Neural progenitor cell (in vitro differentiated cells): Measurements from ENCODE around the gene OS9. TPM values are rescaled to one million over a fixed set of nuclear protein-coding genes. Genes with fewer than 3 reads are reported as not detected.
"Not testable (repeated sequence)": the region's sequence is repeated elsewhere in the genome, so short reads cannot be mapped to it uniquely, and the experiment has no call there.

Source experiments
- DNase-seq: peaks from one replicate; pipeline ENCODE4 v3.0.0-alpha.2; 2016; ENCODE audit warnings: low spot score
- H2AFZ ChIP-seq: fragments of 200-600 bp; sonication (generic); replicated peaks from 2 replicates; pipeline ENCODE4 v1.6.1; 2016; ENCODE audit warnings: antibody characterized with exemption
- H3F3A ChIP-seq: fragments of 200-600 bp; sonication (generic); 2 replicates; pipeline ENCODE4 v1.6.1; 2016; ENCODE audit warnings: antibody characterized with exemption, low read depth
- H3K27ac ChIP-seq: fragments of 200-600 bp; sonication (generic); 2 replicates; pipeline ENCODE4 v1.5.1; 2016; ENCODE audit warnings: mild to moderate bottlenecking
- H3K27me3 ChIP-seq: fragments of 200-600 bp; sonication (generic); 2 replicates; pipeline ENCODE4 v1.6.1; 2016; ENCODE audit warnings: mild to moderate bottlenecking, moderate library complexity
- H3K36me3 ChIP-seq: fragments of 200-600 bp; sonication (generic); 2 replicates; pipeline ENCODE4 v1.5.1; 2016
- H3K4me1 ChIP-seq: fragments of 200-600 bp; sonication (generic); 2 replicates; pipeline ENCODE4 v1.6.1; 2016; ENCODE audit warnings: mixed run types
- H3K4me2 ChIP-seq: fragments of 200-600 bp; sonication (generic); 2 replicates; pipeline ENCODE4 v1.6.1; 2016
- H3K4me3 ChIP-seq: fragments of 200-600 bp; sonication (generic); 2 replicates; pipeline ENCODE4 v1.5.1; 2016
- H3K79me2 ChIP-seq: fragments of 200-600 bp; sonication (generic); 2 replicates; pipeline ENCODE4 v1.6.1; 2016; ENCODE audit warnings: low read depth
- H3K9ac ChIP-seq: fragments of 200-600 bp; sonication (generic); 2 replicates; pipeline ENCODE4 v1.6.1; 2016
- H3K9me3 ChIP-seq: fragments of 200-600 bp; sonication (generic); 2 replicates; pipeline ENCODE4 v1.5.1; 2016; ENCODE audit warnings: low read depth
- H4K20me1 ChIP-seq: fragments of 200-600 bp; sonication (generic); 2 replicates; pipeline ENCODE4 v1.6.1; 2016; ENCODE audit warnings: low read depth
- H3K27ac Mint-ChIP-seq: 3 replicates; pipeline ENCODE4 v1.8.0; 2021; ENCODE audit warnings: mixed read lengths
- H3K27me3 Mint-ChIP-seq: 2 replicates; pipeline ENCODE4 v1.8.0; 2022; ENCODE audit warnings: low read depth, mild to moderate bottlenecking, inconsistent platforms, moderate library complexity, mixed read lengths; ENCODE audit not compliant: insufficient read depth
- H3K36me3 Mint-ChIP-seq: 3 replicates; pipeline ENCODE4 v1.8.0; 2021; ENCODE audit warnings: mixed read lengths
- H3K4me1 Mint-ChIP-seq: 3 replicates; pipeline ENCODE4 v1.8.0; 2021; ENCODE audit warnings: mixed read lengths
- H3K4me3 Mint-ChIP-seq: 3 replicates; pipeline ENCODE4 v1.8.0; 2021; ENCODE audit warnings: mild to moderate bottlenecking, moderate library complexity, mixed read lengths
- H3K9me3 Mint-ChIP-seq: 3 replicates; pipeline ENCODE4 v1.8.0; 2020; ENCODE audit warnings: mixed read lengths
- EZH2 ChIP-seq: fragments of 200-600 bp; sonication (generic); IDR thresholded peaks from 2 replicates; pipeline ENCODE4 v1.6.1; 2017; ENCODE audit warnings: antibody characterized with exemption, mild to moderate bottlenecking, moderate library complexity
- EZH2phosphoT487 ChIP-seq: fragments of 200-600 bp; sonication (generic); IDR thresholded peaks from 2 replicates; pipeline ENCODE4 v1.6.1; 2017; ENCODE audit warnings: antibody characterized with exemption
- total RNA-seq: library from RNA; depleted of rRNA; stranded (reverse); fragments of >200 nt; gene quantifications from 2 replicates; pipeline ENCODE4 v1.2.3, GENCODE V29; 2015; ENCODE audit warnings: low replicate concordance
- TF ChIP-seq, protein P1 (sequence below): fragments of 200-600 bp; sonication (generic); IDR thresholded peaks from 2 replicates; pipeline ENCODE4 v1.5.1; 2017; ENCODE audit warnings: antibody characterized with exemption, mild to moderate bottlenecking

Gene OS9
- total RNA-seq, 1 donor from 2014 or later = 113 TPM

DNA sequence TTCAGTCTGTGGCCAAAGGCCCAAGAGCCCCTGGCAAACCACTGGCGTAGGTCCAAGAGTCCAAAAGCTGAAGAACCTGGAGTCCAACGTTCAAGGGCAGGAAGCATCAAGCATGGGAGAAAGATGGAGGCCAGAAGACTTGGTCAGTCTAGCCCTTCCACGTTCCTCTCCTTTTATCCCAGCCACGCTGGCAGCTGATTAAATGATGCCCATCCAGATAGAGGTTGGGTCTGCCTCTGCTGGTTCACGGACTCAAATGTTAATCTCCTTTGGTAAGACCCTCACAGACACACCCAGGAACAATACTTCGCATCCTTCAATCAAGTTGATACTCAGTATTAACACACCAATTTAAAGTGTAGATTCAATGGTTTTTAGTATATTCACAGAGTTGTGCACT, 21.1 kb upstream of the OS9 start:
- Mint-ChIP-seq H3K27ac (no peak overlapping the region), H3K9me3 (no peaks in the 10 kb centered on the region), H3K4me3 (no peak overlapping the region), H3K4me1 (no peaks in the 10 kb centered on the region), H3K27me3 (peaks cover 5% of the 10 kb centered on the region), H3K36me3 (no peaks in the 10 kb centered on the region)
- no peaks in the 10 kb centered on the region for H3K9me3 ChIP-seq
- H2AFZ ChIP-seq = no peak overlapping the region
- H3K36me3 ChIP-seq = no peaks in the 10 kb centered on the region
- no peak overlapping the region for H3K9ac ChIP-seq
- H3K4me2 ChIP-seq = no peak overlapping the region
- no peaks in the 10 kb centered on the region for H3K27me3 ChIP-seq
- H3F3A ChIP-seq = no peaks in the 10 kb centered on the region
- no peak for DNase-seq
- no peaks in the 10 kb centered on the region for H4K20me1 ChIP-seq
- TF ChIP-seq, protein P1, sequence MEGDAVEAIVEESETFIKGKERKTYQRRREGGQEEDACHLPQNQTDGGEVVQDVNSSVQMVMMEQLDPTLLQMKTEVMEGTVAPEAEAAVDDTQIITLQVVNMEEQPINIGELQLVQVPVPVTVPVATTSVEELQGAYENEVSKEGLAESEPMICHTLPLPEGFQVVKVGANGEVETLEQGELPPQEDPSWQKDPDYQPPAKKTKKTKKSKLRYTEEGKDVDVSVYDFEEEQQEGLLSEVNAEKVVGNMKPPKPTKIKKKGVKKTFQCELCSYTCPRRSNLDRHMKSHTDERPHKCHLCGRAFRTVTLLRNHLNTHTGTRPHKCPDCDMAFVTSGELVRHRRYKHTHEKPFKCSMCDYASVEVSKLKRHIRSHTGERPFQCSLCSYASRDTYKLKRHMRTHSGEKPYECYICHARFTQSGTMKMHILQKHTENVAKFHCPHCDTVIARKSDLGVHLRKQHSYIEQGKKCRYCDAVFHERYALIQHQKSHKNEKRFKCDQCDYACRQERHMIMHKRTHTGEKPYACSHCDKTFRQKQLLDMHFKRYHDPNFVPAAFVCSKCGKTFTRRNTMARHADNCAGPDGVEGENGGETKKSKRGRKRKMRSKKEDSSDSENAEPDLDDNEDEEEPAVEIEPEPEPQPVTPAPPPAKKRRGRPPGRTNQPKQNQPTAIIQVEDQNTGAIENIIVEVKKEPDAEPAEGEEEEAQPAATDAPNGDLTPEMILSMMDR = no peak
- H3K79me2 ChIP-seq = no peaks in the 10 kb centered on the region
- H3K4me3 ChIP-seq = no peak overlapping the region
- H3K27ac ChIP-seq = no peak overlapping the region
- no peaks in the 10 kb centered on the region for H3K4me1 ChIP-seq

DNA sequence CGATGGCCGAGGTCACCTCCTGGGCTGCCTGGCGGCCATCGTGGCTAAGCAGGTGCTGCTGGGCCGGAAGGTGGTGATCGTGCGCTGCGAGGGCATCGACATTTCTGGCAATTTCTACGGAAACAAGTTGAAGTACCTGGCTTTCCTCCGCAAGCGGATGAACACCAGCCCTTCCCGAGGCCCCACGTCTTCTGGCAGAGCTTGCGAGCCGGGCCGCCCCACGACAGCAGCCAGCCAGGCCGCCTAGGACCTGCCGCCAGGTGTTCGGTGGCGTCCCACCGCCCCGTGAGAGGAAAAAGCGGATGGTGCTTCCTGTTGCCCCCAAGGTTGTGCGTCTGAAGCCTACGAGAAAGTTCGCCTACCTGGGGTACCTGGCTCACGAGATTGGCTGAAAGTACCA, 19.2 kb upstream of the OS9 start:
- H3K9me3 ChIP-seq = no peaks in the 10 kb centered on the region
- Mint-ChIP-seq H3K9me3 (no peaks in the 10 kb centered on the region), H3K36me3 (no peaks in the 10 kb centered on the region), H3K4me1 (no peaks in the 10 kb centered on the region), H3K27me3 (peaks cover 2% of the 10 kb centered on the region), H3K27ac (no peak overlapping the region), H3K4me3 (no peak overlapping the region)
- H3F3A ChIP-seq = no peaks in the 10 kb centered on the region
- TF ChIP-seq, protein P1 = no peak
- TF ChIP-seq EZH2 = no peak
- H4K20me1 ChIP-seq = no peaks in the 10 kb centered on the region
- no peak overlapping the region for H2AFZ ChIP-seq
- no peaks in the 10 kb centered on the region for H3K79me2 ChIP-seq
- H3K4me3 ChIP-seq = no peak overlapping the region
- H3K9ac ChIP-seq = no peak overlapping the region
- H3K4me2 ChIP-seq = no peak overlapping the region
- no peaks in the 10 kb centered on the region for H3K27me3 ChIP-seq
- H3K4me1 ChIP-seq = no peaks in the 10 kb centered on the region
- no peak for DNase-seq
- H3K27ac ChIP-seq = no peak overlapping the region
- H3K36me3 ChIP-seq = no peaks in the 10 kb centered on the region

DNA sequence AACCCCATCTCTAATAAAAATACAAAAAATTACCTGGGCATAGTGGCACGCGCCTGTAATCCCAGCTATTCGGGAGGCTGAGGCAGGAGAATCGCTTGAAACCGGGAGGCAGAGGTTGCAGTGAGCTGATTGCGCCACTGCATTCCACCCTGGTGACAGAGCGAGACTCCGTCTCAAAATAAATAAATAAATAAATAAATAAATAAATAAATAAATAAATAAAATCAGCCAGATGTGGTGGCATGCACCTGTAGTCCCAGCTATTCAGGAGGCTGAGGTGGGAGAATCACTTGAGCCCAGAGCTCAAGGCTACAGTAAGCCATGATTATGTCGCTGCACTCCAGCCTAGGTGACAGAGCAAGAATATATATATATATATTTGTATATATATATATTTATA, 16.0 kb upstream of the OS9 start:
- H3K27me3 ChIP-seq, H2AFZ ChIP-seq, H4K20me1 ChIP-seq, H3K36me3 Mint-ChIP-seq, H3F3A ChIP-seq, H3K27ac ChIP-seq, H3K4me1 ChIP-seq, H3K9me3 ChIP-seq, DNase-seq, H3K4me3 Mint-ChIP-seq, H3K4me1 Mint-ChIP-seq, H3K79me2 ChIP-seq, H3K4me3 ChIP-seq, H3K9ac ChIP-seq, H3K4me2 ChIP-seq, H3K9me3 Mint-ChIP-seq, H3K27ac Mint-ChIP-seq, H3K27me3 Mint-ChIP-seq, H3K36me3 ChIP-seq: not testable (repeated sequence)

DNA sequence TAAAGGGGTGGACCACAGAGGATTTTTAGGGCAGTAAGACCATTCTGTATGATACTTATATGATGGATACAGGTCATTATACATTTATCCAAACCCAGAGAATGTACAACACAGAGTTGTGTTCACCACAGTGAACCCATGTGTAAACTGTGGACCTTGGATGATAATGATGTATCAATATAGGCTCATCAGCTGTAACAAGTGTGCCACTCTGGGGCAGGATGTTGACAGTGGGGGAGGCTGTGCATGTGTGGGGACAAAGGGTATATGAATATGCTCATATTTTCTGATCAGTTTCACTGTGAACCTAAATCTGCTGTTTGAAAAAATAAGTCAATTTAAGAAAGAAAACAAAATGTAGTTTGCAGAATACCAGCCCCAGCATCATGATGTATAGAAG, 14.2 kb upstream of the OS9 start:
- no peak overlapping the region for H3K9ac ChIP-seq
- no peak overlapping the region for H3K4me3 Mint-ChIP-seq
- H3K27ac Mint-ChIP-seq = no peak overlapping the region
- no peaks in the 10 kb centered on the region for H4K20me1 ChIP-seq
- no peaks in the 10 kb centered on the region for H3K4me1 Mint-ChIP-seq
- H3K79me2 ChIP-seq = no peaks in the 10 kb centered on the region
- no peaks in the 10 kb centered on the region for H3K27me3 Mint-ChIP-seq
- no peak overlapping the region for H3K4me3 ChIP-seq
- H3K9me3 ChIP-seq = no peaks in the 10 kb centered on the region
- H3K36me3 Mint-ChIP-seq = no peaks in the 10 kb centered on the region
- TF ChIP-seq EZH2 (no peak), EZH2phosphoT487 (no peak)
- TF ChIP-seq, protein P1 = no peak
- H3K36me3 ChIP-seq = no peaks in the 10 kb centered on the region
- no peak overlapping the region for H3K27ac ChIP-seq
- no peak for DNase-seq
- peaks cover 5% of the 10 kb centered on the region for H3K27me3 ChIP-seq
- H3K9me3 Mint-ChIP-seq = peaks cover 8% of the 10 kb centered on the region
- no peak overlapping the region for H3K4me2 ChIP-seq
- H3F3A ChIP-seq = no peaks in the 10 kb centered on the region
- no peaks in the 10 kb centered on the region for H3K4me1 ChIP-seq
- no peak overlapping the region for H2AFZ ChIP-seq
